A549 (cell line): ENCODE data around the gene MYO15B. TPM values are rescaled to one million over a fixed set of nuclear protein-coding genes. Genes with fewer than 3 reads are reported as not detected.
A peak's percentile ranks its signal among the peaks of the same experiment; 100 is the strongest.

ENCODE experiments used
- ATAC-seq, 2 experiments: fragments of 200-7000 bp in 1 of 2; fragments of >200 bp in 1 of 2; cut with Nextera tagmentation in 1 of 2; cut with Tn5 transposase in 1 of 2; 3 replicates each; pipeline versions ENCODE4 v1.8.0 to v1.9.1; 2018 to 2020; ENCODE audit warnings: mild to moderate bottlenecking in 1 of 2, moderate library complexity in 1 of 2
- CTCF ChIA-PET: fragments of 300-600 bp; sonication (Branson Sonifier 250); formaldehyde crosslinking; extraction: SDS; loops from one replicate; lab custom pipeline; 2021; ENCODE audit warnings: antibody characterized with exemption, inconsistent platforms; lab: Yijun Ruan, JAX
- POLR2A ChIA-PET: fragments of 350-600 bp; formaldehyde crosslinking; extraction: SDS; loops from one replicate; lab custom pipeline; 2021; ENCODE audit warnings: antibody characterized with exemption, inconsistent platforms; lab: Yijun Ruan, JAX
- DNase-seq, 2 experiments: peaks; one replicate each; pipeline versions ENCODE4 v3.0.0 to v3.0.0-alpha.2; 2011 to 2016; ENCODE audit warnings: low read depth in 1 of 2, low spot score in 1 of 2
- FAIRE-seq: peaks from 2 replicates; lab custom pipeline; 2011; peaks lifted over from hg19 to GRCh38; lab: Jason Lieb, UNC
- H3K27ac ChIP-seq, 2 experiments: fragments of >200 bp; sonication (Bioruptor Twin); formaldehyde crosslinking; 3 replicates each; pipeline ENCODE4 v1.5.1; 2016 to 2017
- H3K4me1 ChIP-seq: fragments of >200 bp; sonication (Bioruptor Twin); formaldehyde crosslinking; 3 replicates; pipeline ENCODE4 v1.6.1; 2016
- H3K4me2 ChIP-seq: fragments of >200 bp; sonication (Bioruptor Twin); formaldehyde crosslinking; 3 replicates; pipeline ENCODE4 v1.6.1; 2016
- H3K4me3 ChIP-seq: fragments of >200 bp; sonication (Bioruptor Twin); formaldehyde crosslinking; 3 replicates; pipeline ENCODE4 v1.5.1; 2016
- H3K9me3 ChIP-seq: fragments of >200 bp; sonication (Bioruptor Twin); formaldehyde crosslinking; 3 replicates; pipeline ENCODE4 v1.6.1; 2016
- ATOH8 ChIP-seq: fragments of 250-450 bp; sonication (Bioruptor Pico); IDR thresholded peaks from 2 replicates; pipeline ENCODE4 v1.5.0; 2020; ENCODE audit warnings: low read depth, mild to moderate bottlenecking, moderate library complexity
- BHLHE40 ChIP-seq: IDR thresholded peaks from 2 replicates; pipeline ENCODE4 v1.6.1; 2012; ENCODE audit warnings: low read depth, low read length, inconsistent platforms
- CBX2 ChIP-seq: fragments of 200-600 bp; sonication (generic); IDR thresholded peaks from 2 replicates; pipeline ENCODE4 v1.6.1; 2016; ENCODE audit warnings: low read depth, mild to moderate bottlenecking, borderline replicate concordance
- CEBPB ChIP-seq, 2 experiments: fragments of >200 bp in 1 of 2; sonication (Bioruptor Twin) in 1 of 2; formaldehyde crosslinking in 1 of 2; IDR thresholded peaks; 2 replicates each; pipeline ENCODE4 v1.6.1; 2012 to 2016
- CHD2 ChIP-seq: fragments of 150-350 bp; IDR thresholded peaks from 2 replicates; pipeline ENCODE4 v1.6.1; 2014; ENCODE audit warnings: low read length; ENCODE audit not compliant: partially characterized antibody
- CTCF ChIP-seq: fragments of >200 bp; sonication (Bioruptor Twin); formaldehyde crosslinking; IDR thresholded peaks from 3 replicates; pipeline ENCODE4 v1.5.1; 2016
- EP300 ChIP-seq, 2 experiments: fragments of >200 bp; sonication (Bioruptor Twin); formaldehyde crosslinking; IDR thresholded peaks; 2 replicates in 1 of 2; 3 replicates in 1 of 2; pipeline ENCODE4 v1.6.1; 2016 to 2017
- ESRRA ChIP-seq: fragments of 150-350 bp; IDR thresholded peaks from 2 replicates; pipeline ENCODE4 v1.6.1; 2014; ENCODE audit warnings: mild to moderate bottlenecking, low read length, borderline replicate concordance
- FOXS1 ChIP-seq: fragments of 250-450 bp; sonication (Bioruptor Pico); IDR thresholded peaks from 2 replicates; pipeline ENCODE4 v1.5.0; 2020; ENCODE audit warnings: mild to moderate bottlenecking, moderate library complexity
- GATA3 ChIP-seq: IDR thresholded peaks from 2 replicates; pipeline ENCODE4 v1.6.1; 2012; ENCODE audit warnings: borderline replicate concordance
- HES2 ChIP-seq: fragments of >200 bp; sonication (Bioruptor Twin); formaldehyde crosslinking; IDR thresholded peaks from 2 replicates; pipeline ENCODE4 v1.6.1; 2016
- HOXA7 ChIP-seq: fragments of 250-450 bp; sonication (Bioruptor Pico); IDR thresholded peaks from 2 replicates; pipeline ENCODE4 v1.5.0; 2020; ENCODE audit warnings: mild to moderate bottlenecking, moderate library complexity
- JUN ChIP-seq, 2 experiments: fragments of >200 bp; sonication (Bioruptor Twin); formaldehyde crosslinking; IDR thresholded peaks; 2 replicates in 1 of 2; 3 replicates in 1 of 2; pipeline ENCODE4 v1.6.1; 2016 to 2017
- MAZ ChIP-seq: fragments of 150-350 bp; IDR thresholded peaks from 2 replicates; pipeline ENCODE4 v1.6.1; 2014; ENCODE audit warnings: antibody characterized with exemption, low read depth, low read length, borderline replicate concordance
- NR3C1 ChIP-seq: fragments of >200 bp; sonication (Bioruptor Twin); formaldehyde crosslinking; IDR thresholded peaks from 3 replicates; pipeline ENCODE4 v1.6.1; 2017
- RCOR1 ChIP-seq: fragments of 150-350 bp; IDR thresholded peaks from 2 replicates; pipeline ENCODE4 v1.6.1; 2014; ENCODE audit warnings: antibody characterized with exemption, low read length, low read depth
- SREBF2 ChIP-seq: fragments of 450-650 bp; IDR thresholded peaks from 2 replicates; pipeline ENCODE4 v1.6.1; 2014; ENCODE audit warnings: mild to moderate bottlenecking, moderate library complexity
- WGBS: methylation state at CpG from one replicate; pipeline ENCODE4 v1.1.6; 2017; ENCODE audit errors: missing lambda C conversion rate; 5-methylcytosine and 5-hydroxymethylcytosine counted together
- polyA plus RNA-seq, 4 experiments: library from polyadenylated mRNA; depleted of rRNA in 3 of 4; stranded (reverse); fragments of >200 nt; fragmentation: RNase III in 1 of 4; extraction: RNeasy Plus Mini Kit Qiagen cat#74134 plus additional on column Dnase treatment in 1 of 4; gene quantifications; 2 replicates in 3 of 4; 3 replicates in 1 of 4; pipeline ENCODE4 v1.2.3, GENCODE V29; 2011 to 2017
- TF ChIP-seq, protein P1 (sequence below): fragments of 250-450 bp; sonication (Bioruptor Pico); IDR thresholded peaks from 2 replicates; pipeline ENCODE4 v1.5.0; 2021; ENCODE audit warnings: mild to moderate bottlenecking, moderate library complexity, borderline replicate concordance
- TF ChIP-seq, protein P2 (sequence below): IDR thresholded peaks from 2 replicates; pipeline ENCODE4 v1.6.1; 2012

Gene MYO15B
- polyA plus RNA-seq, 2 of the 4 experiments (the other 2 are of a cell fraction) = 12.4 to 33.9 TPM

- CTCF ChIA-PET = interaction anchor here (0.7 to 51.3 kb wide), 11 partner anchors 5 to 104 kb away, joined by 3 to 2254 read pairs (median 4); partner anchors contain the start of genes GALK1, RECQL5, SAP30BP and SMIM5
- no peak overlapping the region for H3K4me2 ChIP-seq
- TF ChIP-seq ATOH8 (CRISPR knock-in tag) (no peak), BHLHE40 (no peak), NR3C1 (no peak), CBX2 (no peak), GATA3 (no peak), RCOR1 (no peak), CTCF (no peak), JUN (IDR thresholded peaks at IDR 0.05) (no peak), MAZ (no peak), HOXA7 (CRISPR knock-in tag) (no peak), SREBF2 (no peak), CEBPB (IDR thresholded peaks at IDR 0.05) (no peak), ESRRA (no peak), CHD2 (no peak)
- TF ChIP-seq, protein P1, sequence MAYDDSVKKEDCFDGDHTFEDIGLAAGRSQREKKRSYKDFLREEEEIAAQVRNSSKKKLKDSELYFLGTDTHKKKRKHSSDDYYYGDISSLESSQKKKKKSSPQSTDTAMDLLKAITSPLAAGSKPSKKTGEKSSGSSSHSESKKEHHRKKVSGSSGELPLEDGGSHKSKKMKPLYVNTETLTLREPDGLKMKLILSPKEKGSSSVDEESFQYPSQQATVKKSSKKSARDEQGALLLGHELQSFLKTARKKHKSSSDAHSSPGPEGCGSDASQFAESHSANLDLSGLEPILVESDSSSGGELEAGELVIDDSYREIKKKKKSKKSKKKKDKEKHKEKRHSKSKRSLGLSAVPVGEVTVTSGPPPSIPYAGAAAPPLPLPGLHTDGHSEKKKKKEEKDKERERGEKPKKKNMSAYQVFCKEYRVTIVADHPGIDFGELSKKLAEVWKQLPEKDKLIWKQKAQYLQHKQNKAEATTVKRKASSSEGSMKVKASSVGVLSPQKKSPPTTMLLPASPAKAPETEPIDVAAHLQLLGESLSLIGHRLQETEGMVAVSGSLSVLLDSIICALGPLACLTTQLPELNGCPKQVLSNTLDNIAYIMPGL (CRISPR knock-in tag) = no peak
- TF ChIP-seq, all 56 proteins: peak for 0
- FAIRE-seq = no peak
- POLR2A ChIA-PET = interaction anchor here (0.7 to 1.4 kb wide), 2 partner anchors 13 to 139 kb away, joined by 3 to 4 read pairs; no protein-coding TSS in a partner anchor
- Histone ChIP-seq H3K27ac (no peak overlapping the region), H3K4me3 (no peak overlapping the region), H3K9me3 (no peaks in the 10 kb centered on the region), H3K4me1 (peaks cover 19% of the 10 kb centered on the region)
- 93% methylated on average over 9 of the region's 9 CpGs for WGBS
- no peak for DNase-seq
- no peak for ATAC-seq
Measured at GRCh38 chr17:75641343-75641742, 53.7 kb downstream of the MYO15B start.

- Histone ChIP-seq H3K9me3 (no peaks in the 10 kb centered on the region), H3K4me1 (peaks cover 29% of the 10 kb centered on the region), H3K4me3 (no peak overlapping the region), H3K27ac (peak overlapping the region in 1 of 2 experiments; percentile 4; a peak in 1 of 6 replicates), H3K4me2 (no peak overlapping the region)
- ATAC-seq = no peak
- 87% methylated on average over 7 of the region's 7 CpGs for WGBS
- CTCF ChIA-PET = interaction anchor here (0.7 to 51.3 kb wide), 12 partner anchors 4 to 141 kb away, joined by 3 to 2254 read pairs (median 4); partner anchors contain the start of genes GALK1, RECQL5, SAP30BP and SMIM5
- no peak for FAIRE-seq
- DNase-seq = no peak
- no peak for TF ChIP-seq RCOR1
- TF ChIP-seq CHD2 = no peak
- TF ChIP-seq, protein P2, sequence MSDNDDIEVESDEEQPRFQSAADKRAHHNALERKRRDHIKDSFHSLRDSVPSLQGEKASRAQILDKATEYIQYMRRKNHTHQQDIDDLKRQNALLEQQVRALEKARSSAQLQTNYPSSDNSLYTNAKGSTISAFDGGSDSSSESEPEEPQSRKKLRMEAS = no peak
- TF ChIP-seq, protein P1 (CRISPR knock-in tag) = no peak
- TF ChIP-seq EP300 (IDR thresholded peaks at IDR 0.05) = no peak
- TF ChIP-seq FOXS1 (CRISPR knock-in tag) = no peak
- no peak for TF ChIP-seq HES2
- TF ChIP-seq GATA3 = no peak
- no peak for TF ChIP-seq CBX2
- POLR2A ChIA-PET = no interaction called here
Measured at GRCh38 chr17:75642182-75642783, 54.7 kb downstream of the MYO15B start.
